Activated gamma-delta T cell (primary cell): ENCODE results near the gene PRKCB.

Experiments
- DNase-seq: peaks from one replicate; lab custom pipeline; 2025; lab: John Stamatoyannopoulos, UW

Gene PRKCB

DNA sequence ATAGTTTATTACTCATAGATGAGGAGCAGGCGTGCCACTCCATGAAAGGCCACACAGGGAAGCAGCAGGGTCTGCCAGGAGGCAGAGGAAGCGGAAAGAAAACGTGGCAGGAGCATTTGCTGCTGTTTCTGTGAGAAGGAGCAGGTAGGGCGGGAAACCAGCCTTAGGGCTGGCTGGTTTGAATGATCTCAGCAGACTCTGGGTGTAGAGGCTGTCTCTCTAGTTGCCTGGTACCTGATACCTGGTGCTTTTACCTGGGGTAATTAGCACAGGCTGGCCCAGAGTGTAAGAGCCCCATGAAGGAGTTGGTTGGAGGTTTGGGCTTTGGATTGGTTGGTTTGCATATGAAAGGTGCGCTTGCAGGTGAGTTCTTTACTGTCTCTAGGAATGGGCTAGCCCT, 215.3 kb downstream of the PRKCB start:
- DNase-seq = no peak

DNA sequence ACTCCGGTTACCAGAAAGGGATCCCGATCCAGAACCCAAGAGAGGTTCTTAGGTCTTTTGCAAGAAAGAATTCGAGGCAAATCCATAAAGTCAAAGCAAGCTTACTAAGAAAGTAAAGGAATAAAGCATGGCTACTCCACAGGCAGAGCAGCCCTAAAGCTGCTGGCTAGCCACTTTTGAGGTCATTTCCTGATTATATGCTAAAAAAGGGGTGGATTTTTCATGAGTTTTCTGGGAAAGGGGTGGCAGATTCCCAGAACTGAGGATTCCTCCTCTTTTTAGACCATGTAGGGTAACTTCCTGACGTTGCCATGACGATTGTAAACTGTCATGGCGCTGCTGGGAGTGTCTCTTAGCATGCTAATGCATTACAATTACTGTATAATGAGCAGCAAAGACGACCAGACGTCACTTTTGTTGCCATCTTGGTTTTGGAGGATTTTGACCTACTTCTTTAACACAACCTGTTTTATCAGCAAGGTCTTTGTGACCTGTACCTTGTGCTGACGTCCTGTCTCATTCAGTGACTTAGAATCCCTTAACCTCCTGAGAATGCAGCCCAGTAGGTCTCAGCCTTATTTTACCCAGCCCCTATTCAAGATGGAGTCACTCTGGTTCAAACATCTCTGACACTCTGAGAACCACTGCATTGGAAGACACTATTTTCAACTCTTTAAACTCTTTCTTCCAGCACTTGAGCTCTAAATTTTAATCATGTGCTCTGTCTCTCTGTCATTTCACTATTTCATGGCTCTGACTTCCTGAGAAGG, 216.7 kb downstream of the PRKCB start:
- DNase-seq = no peak

DNA sequence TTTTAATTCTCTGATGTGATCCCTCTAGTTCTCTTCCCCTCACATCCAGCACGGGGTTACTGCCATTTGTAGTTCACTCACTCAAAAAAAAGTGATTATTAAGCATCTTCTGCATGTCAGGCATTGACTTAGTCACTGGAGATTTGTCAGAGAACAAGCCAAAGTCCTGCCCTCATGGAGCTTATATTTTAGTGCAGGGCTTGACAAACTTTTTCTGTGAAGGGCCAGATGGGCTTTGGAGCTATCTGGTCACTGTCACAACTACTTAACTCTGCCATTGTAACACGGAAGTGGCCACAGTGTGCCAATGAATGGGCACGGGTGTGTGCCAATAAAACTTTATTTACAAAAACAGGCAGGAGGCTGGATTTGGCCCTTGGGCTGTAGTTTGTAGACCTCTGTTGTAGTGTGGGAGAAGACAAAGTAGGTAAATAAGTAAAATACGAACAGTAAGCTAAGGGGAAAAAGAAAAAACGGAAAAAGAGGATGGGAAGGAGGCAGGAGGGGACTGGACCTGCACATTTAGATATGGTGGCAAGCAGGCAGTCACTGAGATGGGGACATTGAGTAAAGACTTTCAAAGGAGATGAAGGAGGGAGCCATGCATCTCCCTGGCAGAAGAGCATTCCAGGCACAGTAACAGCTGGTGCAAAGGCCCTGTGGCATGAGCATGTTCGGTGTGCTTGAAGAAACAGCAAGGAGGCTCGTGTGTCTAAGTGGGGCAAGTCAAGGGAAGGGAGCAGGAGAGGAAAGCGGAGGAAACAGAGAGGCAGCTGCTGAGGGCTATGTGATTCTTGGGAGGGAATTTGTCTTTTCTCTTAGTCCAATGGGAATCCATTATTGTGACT, 217.5 kb downstream of the PRKCB start:
- no peak for DNase-seq

DNA sequence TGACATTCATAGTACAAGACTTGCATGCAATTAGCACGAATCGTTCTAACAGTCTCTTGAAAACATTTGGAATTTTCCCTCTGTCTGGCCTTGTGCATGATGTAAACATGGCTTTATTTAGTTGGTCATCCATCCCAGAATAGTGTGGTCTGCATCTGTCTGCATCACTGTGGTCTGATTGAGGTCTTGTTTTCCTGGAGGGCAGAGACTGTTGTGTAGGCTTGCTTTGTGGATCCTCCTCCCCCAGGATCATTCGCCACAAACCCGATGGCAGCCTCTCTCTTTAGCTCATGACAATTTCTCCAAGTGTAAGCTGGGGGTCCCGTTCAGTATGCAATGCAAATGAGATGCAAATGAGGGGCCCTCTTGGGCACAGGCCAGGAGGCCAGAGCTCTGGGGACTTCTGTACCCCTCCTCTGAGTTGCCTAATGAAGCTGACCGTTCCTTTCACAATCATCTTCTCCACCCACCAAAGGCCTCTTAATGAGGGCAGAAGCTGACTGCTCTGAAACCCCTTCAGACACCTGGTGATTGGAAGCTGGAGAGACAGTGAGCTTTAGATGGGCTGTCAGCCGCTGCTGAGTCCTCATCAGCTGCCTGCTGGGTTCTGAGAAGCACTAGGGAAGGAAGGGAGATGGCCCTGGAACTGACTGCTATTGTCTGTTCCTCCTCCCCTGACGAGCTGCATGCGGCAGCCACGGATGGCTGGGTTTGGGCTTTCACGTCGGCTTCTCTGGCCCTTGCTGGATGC, 219.1 kb downstream of the PRKCB start:
- no peak for DNase-seq

DNA sequence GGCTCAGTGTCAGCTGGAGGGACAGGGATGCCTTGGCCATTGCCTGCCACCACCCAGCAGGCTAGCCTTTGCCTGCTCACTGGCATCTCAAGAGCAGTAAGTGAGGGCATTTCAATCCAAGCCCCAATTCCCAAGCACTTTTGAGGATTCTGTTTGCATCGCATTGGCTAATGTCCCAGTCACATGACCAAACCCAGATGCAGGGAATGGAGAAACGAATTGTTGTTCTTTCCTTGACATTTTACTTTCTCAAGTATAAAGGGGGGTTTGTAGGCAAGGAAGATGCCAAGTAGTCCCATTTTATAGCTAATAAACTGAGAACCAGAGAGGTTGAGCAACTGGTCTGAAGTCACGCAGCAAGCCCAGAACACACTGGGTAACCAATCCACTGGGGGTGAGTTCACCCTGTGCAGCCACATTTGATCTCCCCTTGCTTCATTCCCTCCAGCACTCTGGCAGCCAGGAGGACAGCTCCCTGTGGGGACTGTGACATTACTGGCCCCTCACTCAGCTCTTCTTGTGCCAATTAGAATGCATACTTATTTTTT, 226.6 kb downstream of the PRKCB start:
- no peak for DNase-seq

DNA sequence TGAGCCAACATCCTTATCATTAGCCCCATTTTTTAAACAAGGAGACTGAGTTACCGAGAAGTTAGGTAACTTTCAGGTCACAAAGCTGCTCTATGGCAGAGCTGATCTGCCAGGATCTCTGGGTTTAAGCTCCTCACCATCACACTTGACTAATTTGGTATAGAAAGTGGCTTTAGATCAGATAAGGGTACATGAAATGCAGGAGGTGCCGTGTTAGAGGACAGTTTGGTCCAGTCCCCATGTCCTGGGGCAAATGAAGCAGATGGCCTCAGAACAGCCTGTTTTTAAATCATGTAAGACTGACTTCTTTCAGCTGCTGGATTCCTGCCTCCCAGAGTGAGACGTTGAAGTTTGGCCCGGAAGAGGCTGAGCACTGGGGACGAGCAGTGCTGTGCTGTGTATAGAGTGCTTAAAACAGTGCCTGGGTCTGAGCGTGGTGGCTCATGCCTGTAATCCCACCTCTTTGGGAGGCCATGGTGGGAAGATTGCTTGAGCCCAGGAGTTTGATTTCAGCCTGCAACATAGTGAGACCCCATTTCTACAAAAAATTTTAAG, 233.3 kb downstream of the PRKCB start:
- no peak for DNase-seq

DNA sequence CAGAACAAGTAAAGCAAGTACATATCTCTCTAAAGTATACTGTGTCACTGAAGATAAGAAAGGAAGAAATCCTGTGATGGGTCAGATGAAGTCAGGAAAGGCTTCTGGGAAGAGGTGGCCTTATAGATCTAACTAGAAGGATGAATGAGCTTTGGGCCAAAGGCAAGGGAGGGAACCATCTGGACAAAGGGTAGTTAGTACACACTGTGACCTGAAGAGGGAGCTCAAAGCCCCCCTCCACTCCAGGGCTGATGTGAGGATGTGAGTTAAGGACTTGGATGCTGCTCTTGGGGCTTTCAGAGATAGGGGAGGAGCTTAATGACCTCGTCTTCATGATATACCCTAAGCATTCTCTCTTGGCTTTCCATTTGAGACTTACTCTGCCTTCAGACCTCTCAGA, 235.1 kb downstream of the PRKCB start:
- no peak for DNase-seq

DNA sequence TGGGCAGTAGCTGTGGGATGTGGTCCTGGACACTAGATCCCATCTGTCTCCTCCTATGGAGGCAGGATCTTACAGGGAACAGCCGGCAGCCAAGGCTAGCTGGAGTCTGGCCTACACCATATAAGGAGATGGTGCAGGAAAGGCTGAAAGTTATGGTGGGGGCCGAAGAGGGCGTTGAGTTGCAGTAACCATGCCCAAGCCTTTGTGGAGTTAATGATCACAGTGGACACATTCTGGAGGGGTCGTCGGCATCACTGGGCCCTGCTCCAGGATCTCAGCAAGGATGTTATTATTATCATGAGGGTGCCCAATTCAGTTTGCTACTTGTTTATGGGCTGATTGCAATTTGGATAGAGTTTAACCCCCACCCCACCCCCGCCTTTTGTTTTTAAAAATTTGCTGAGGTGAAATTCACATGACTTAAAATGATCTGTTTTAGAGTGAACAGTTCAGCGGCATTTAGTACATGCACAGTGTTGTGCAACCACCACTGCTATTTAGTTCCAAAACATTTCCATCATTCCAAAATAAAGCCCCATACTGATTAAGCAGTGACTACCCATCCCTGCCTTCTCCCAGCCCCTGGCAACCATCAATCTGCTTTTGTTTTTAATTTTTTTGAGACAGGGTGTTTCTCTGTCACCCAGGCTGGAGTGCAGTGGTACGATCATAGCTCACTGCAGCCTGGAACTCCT, 236.0 kb downstream of the PRKCB start:
- DNase-seq = no peak

DNA sequence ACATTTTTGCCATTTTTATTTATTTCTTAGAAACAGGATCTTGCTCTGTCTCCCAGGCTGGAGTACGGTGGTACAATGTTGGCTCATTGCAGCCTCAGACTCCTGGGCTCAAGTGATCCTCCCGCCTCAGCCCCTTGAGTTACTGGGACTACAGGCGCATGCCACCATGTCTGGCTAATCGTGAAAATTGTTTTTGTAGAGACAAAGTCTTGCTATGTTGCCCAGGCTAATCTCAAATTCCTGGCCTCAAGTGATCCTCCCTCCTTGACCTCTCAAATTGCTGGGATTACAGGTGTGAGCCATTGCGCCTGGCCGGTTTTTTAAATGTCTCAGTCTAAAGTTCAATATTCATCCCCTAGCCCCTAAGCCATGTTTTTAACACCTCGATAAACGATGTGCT, 237.5 kb downstream of the PRKCB start:
- DNase-seq = no peak

DNA sequence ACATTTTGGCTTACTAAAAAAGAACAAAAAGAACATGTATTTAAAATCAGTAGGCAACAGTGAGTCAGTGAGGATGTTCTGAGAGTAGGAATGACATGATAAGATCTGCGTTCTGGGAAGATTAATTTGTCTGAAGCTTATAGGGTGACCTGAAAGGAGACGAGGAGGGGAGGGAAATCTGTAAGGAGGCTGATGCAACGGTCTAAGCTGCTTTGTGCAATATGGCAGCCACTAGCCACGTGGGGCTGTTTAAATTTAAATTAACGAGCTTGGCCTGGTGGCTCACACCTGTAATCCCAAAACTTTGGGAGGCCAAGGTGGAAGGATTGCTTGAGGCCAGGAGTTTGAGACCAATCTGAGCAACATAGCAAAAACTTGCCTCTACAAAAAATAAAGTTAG, 238.8 kb downstream of the PRKCB start:
- DNase-seq = no peak

DNA sequence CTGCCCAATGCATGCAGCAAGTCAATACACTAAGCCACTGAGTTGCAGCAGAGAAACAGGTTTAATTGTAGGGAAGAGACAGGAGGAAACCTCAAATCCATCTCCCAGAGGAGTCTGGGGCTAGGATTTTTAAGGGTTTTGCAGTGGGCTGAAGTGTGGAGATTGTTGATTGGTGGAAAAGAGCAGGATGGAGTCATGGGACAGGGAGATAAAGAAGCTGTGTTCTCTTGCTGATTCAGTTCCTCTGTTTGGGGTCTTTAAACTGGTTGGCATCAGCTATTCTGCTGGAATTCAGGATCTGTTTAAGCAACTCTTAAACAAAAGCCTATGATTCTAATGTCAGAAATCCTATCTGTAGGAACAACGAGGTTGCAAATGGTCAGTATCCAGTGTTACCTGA, 239.5 kb downstream of the PRKCB start:
- DNase-seq = no peak

DNA sequence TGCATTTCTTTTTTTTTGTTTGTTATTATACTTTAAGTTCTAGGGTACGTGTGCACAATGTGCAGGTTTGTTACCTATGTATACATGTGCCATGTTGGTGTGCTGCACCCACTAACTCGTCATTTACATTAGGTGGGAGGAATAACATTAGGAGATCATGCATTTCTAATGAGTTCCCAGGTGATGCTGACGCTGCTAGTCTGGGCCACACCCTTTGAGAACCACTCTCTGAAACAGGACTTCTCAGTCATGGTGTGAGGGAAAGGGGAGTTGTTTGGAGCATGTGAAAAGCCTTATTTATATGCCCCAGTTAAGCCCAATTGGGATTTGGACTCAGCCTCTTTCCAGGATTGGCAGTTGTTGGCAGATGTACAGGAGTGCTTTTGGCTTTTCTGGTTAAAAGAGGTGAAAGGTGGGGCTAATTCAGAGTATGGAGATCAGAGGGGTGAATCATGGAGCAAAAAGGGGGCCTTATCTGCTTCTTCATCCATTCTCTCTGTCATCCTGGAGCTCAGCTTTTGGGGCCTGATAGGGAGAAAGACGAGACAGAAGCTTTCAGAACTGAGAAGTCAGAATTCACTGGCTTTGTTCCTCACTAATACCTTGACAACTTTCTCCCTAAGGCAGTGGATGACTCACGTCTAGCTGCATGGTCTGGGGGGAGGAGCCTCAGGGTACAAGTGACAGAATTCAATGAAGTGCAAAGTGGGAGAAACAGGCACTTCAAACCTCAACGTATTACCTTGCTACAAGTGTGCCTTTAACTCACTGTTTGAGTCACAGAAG, 240.3 kb downstream of the PRKCB start:
- DNase-seq = no peak

DNA sequence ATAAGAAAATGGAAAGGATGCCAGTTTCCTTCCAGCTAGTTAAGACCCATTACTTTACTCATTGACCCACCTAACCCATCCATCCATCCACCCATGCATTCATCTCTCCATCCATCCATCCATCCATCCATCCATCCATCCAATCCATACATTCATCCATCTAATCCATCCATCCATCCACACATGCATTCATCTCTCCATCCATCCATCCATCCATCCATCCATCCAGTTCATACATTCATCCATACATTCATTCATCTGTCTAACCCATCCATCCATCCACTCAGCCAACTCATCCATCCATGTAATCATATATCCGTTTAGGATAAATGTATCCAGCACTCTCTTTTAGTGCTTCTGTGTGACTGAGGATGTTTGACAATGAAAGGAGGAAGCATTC, 241.5 kb downstream of the PRKCB start:
- DNase-seq = no peak

DNA sequence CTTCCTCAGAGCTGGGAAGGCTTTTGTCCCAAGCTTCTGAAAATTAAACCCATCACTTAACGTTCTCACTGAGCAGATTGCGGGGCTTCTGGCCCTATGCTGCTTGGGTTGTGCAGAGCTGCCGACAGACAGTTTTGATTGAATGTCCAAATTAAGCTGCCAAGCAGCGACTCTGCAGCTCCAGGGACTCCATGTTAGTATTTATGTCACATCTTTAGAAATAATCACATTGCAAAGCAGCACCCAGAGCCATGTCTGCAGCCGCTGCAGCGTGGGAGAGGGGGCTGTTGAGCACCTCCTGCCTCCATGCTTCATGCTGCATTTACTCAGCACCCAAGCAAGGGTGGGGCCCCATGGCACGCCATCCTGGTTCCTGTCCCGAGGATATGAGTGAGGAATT, 242.2 kb downstream of the PRKCB start:
- DNase-seq = no peak

DNA sequence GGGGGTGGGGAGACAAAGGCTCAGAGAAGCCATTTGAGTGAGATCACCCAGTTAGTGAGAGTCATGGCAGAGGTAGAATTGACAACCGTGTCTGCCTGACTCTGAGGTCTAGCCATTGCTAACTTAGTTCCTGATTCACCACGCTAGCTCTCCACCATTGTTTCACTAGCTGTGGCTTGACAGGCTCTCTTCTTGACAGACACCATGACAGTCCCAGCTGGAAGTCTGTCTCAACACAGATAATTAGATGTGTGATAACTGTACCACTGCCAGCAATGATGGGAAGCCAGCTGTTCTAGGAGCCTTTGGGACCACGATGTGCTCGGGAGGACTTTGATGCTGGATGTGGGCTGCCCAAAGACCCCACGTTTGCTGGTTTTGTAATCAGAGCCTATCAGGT, 249.9 kb downstream of the PRKCB start:
- DNase-seq = no peak

DNA sequence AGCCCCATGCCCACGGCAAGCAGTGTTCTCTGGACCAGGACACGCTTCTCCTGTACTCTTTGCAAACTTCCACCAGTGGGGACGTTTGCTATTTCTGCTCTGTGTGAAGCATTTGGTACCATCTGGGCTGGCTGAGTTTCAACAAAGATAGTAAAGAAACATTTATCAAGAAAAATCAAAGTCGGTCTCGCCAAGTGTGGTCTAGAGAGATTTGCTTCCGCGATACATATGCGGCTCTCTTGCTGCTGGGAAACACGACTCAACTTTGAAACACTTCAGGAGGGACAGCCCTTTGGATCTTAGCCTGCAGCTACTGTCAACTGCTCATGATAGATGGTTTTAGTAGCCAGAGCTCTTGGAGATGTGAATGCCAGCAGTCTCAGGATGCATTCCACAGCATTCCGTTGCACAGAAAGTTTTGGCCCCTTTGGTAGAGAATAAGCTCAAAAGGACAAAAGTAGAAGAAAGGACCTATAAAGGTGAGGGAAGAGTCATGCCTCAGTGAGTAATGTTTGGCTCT, 252.2 kb downstream of the PRKCB start:
- no peak for DNase-seq

DNA sequence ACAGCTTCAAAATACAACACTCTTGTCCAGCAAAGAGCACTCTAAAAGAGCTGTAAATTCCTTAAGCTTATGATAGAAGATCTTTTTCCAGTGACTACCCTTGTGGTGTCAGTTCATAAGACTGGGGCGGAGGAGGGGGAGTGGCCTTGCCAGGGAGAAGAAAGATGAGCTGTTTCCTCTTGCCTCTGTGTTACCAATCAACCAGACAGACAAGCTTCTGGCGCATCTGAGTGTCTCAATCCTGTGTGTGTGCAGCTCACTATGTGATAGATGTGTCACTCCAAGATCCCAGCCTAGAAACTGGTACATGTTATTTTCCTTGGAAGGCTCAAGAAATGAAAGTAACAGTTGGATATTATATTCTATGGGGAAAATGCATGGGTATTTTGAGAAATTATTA, 253.0 kb downstream of the PRKCB start:
- no peak for DNase-seq

DNA sequence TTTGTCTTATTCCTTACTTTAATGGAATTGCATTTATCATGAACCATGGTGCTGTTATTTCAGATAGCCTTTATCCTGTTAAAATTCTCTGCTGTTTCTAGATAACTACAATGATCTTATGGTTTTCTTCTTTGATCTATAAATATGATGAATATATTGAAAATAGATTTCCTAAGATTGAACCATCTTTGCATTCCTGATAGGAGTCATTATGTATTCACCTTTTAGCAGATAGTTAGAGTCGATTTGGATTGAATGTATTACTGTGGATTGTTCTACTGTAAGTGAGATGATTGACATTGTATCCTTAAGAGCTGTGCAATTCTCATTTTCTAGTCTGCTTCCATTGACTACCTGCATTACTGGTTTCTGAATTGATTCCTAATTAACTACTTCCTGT, 255.3 kb downstream of the PRKCB start:
- DNase-seq = no peak

DNA sequence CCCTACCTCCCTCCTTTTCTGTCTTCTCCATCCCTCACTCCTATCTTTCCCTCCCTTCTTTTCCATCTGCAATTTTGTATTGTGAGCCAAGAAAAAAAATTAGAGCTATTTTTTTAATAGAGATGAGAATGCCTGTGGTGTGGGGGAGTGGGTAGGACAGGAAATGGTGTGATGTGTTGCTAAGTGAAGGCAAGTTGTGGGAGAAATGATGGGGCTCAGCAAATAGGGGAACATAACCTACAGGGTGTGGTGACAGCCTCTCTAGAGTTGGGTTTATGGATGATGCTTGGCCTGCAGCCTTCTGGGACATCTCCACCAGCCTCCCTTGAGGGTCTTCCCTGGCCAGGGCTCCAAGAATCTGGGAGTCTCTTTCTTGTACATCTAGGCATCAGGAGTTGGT, 257.3 kb downstream of the PRKCB start:
- no peak for DNase-seq

DNA sequence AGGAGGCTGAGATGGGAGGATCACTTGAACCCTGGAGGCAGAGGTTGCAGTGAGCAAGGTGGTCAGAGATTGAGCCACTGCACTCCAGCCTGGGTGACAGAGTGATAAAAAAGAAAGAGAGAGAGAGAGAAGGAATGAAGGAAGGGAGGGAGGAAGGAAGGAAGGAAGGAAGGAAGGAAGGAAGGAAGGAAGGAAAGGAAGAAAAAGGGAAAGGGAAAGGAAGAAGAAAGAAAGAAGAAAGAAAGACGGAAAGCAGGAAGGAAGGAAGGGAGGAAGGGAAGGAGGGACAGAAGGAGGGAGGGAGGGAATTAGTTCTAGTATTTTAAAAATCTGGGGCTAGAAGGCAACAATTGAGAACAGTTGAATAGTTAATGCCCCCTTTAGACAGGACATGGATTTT, 258.9 kb downstream of the PRKCB start:
- no peak for DNase-seq
